Measurements from ENCODE around the gene TMEM52.

The TMEM52 gene

GRCh38 chr1:1918901-1919303, at the start of gene TMEM52:
TSS of gene TMEM52 (minus strand) at chr1:1919279. CDS start at chr1:1919265, 14 bp downstream.
- FAIRE-seq = no peak

DNA sequence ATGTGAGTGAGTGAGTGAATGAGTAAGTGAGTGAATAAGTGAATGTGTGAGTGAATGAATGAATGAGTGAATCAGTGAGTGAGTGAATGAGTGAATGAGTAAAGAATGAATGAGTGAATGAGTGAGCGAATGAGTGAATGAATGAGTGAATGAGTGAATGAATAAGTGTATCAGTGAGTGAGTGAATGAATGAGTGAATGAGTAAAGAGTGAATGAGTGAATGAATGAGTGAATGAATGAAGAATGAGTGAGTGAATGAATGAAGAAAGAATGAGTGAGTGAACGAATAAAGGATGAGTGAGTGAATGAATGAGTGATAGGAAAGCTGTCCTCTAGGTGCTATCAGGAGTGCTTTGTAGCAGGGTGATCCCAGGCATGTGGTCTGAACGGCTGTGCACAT, 48.8 kb upstream of the TMEM52 start:
- no peak for FAIRE-seq

DNA sequence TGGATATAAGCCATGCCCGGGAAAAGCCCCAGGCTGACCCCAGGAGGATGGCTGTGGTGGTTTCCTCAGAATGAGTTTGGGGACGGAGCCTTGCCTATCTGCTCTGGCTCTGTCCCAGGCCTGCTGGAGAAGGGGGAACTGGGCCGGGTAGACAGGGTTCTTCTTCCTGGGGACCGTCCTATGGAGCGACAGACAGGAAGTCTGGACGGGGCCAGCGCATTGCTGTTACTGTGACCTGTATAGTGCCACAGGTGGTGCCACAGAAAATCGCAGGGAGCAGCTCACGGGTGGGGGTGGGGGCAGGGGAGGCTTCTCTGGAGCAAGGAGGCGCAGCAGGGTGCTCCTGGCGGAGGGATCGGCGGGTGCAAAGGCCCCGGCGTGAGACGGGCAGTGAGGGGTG, 48.1 kb upstream of the TMEM52 start:
- FAIRE-seq = no peak

GRCh38 chr1:1966071-1966740, 47.1 kb upstream of the TMEM52 start:
- no peak for FAIRE-seq

DNA sequence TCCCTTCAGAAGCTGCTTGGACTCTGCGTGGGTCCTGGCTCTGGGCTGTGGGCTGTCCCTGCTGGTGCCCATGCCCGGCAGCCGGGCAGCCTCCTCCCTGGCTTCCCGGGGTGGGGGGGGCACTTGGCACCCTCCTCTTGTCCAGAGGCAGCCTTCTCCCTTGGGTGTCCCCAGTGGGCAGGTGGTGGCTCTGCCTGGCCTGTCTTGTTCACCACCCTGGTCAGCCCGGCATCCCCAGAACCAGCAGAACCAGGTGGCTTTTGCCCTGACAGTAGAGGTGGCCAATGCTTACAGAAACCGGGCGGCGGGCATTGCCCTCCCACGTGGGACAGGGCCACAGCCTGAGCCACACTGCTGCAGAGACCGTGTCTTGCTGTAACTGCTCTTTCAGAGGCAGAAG, 46.5 kb upstream of the TMEM52 start:
- FAIRE-seq = no peak

- no peak for FAIRE-seq
Observed at GRCh38 chr1:1964811-1965210, 45.7 kb upstream of the TMEM52 start.

GRCh38 chr1:1963570-1963969, 44.5 kb upstream of the TMEM52 start:
- FAIRE-seq = no peak

DNA sequence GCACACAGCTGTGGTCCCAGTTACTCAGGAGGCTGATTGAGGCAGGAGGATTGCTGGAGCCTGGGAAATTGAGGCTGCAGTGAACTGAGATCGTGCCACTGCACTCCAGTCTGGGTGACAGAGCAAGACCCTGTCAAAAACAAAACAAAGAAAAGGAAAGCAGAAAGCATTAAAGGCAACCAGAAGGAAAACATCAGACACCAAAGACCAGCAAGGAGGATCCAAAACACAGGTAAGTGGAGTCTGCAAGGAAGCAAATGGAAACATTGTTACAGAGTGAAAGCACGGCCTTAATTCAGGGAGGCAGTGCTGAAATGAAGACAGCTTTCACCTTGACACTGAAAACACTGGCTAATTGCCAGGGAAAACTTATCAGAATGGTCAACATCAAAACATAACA, 43.7 kb upstream of the TMEM52 start:
- FAIRE-seq = no peak

DNA sequence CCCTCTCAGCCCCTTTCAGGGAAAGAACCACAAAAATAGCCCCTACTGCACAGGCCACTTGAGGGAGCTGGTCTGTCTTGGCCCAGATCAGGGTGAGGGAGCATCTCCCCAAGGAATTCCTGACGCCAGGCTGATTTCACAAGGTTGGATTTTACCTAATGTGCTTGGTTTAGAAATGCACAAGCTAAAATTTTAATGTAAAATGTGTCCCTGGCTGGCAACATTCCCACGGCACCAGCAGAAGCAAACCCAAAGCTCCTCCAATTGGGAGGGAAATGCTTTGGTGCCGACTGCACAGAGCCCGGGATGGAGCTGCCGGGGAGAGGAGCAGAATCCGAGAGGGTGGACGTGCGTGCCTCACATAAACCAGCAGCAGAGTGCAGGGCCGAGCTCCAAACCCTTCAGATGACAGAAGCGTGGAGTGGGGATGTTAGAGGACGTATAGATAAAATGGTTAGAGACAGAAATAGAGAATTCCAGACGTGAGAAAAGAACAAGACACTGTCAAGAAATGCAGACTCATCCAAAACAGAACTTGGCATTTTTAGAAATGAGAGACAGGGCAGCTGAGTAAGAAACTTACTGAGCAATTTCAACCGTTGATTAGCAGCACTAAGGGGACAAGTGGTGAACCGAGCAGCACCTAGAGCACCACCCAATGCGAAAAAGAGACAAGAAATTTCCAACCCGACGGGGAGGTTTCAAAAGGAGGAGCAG, 41.6 kb upstream of the TMEM52 start:
- FAIRE-seq = no peak

DNA sequence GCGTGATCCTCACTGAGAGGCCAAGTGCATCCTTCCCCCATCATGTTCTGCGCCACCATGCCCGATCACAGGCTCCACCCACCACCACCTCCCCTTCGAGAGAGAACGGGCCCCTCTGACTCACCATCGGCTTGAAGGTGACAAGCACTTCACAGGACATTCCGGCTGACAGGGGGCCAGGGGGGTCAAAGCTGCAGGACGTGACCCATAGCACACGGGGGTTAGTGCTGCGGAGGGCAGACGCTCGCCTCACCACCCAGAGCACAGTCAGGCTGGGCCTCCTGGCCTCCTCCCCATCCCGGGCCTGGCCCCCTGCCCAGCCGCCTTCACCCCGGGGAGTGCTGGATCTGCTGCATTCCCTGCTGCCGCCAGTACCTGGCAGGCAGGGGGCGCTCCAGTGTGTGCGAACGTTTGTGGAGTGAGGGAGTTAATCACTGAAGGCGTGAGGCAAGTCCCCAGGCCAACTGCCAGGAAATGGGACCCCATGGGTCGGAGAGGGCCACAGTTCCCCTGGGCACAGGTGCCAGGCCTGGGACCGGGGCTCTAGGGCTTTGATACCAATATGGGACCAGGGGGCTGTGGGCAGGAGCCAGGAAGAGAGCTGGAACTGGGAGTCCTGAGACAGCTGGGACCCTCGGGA, 40.9 kb upstream of the TMEM52 start:
- FAIRE-seq = no peak

- no peak for FAIRE-seq
Observed at GRCh38 chr1:1959459-1959839, 40.4 kb upstream of the TMEM52 start.

DNA sequence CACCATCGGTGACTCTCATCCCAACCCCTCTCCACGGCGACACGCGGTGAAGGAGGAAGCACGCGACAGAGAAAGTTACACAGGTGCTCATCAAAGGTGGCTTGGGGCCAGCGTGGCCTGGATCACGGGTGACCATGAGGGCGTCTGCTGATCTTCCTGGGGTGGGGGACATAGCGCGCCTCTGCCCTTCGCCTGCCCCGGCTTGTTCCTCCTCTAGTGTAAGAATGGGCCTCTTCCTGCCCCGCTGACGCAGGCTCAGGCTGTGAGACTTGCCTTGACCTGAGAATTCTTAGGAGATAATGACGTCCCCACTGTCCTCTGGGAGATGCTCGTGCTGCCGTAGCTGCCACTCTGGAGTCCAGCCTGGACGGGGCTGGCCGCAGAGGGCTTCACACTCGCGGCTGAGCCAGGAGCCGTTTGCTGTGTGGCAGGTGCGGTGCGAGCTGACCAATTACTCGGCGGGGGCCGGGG, 39.0 kb upstream of the TMEM52 start:
- FAIRE-seq = no peak

DNA sequence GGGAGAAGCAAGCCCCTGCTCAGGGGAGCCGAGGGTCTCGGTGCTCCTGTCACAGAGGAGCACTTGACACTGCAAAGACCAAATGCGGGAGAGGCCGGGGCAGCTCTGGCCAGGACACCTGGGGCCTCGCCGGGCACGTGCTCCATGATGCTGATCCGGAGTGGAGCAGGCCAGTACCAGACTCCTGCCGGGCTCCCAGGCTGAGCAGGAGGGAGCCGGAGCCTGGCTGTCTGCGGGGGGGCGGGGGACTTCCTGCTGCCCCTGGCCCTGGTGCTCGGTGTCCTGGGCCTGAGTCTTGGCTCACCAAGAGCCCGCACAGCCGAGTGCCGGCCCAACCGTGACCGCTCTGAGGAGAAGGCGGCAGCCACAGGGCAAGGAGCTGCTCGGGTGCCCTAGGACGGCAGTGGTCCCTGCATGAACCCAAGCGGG, 38.5 kb upstream of the TMEM52 start:
- FAIRE-seq = no peak

DNA sequence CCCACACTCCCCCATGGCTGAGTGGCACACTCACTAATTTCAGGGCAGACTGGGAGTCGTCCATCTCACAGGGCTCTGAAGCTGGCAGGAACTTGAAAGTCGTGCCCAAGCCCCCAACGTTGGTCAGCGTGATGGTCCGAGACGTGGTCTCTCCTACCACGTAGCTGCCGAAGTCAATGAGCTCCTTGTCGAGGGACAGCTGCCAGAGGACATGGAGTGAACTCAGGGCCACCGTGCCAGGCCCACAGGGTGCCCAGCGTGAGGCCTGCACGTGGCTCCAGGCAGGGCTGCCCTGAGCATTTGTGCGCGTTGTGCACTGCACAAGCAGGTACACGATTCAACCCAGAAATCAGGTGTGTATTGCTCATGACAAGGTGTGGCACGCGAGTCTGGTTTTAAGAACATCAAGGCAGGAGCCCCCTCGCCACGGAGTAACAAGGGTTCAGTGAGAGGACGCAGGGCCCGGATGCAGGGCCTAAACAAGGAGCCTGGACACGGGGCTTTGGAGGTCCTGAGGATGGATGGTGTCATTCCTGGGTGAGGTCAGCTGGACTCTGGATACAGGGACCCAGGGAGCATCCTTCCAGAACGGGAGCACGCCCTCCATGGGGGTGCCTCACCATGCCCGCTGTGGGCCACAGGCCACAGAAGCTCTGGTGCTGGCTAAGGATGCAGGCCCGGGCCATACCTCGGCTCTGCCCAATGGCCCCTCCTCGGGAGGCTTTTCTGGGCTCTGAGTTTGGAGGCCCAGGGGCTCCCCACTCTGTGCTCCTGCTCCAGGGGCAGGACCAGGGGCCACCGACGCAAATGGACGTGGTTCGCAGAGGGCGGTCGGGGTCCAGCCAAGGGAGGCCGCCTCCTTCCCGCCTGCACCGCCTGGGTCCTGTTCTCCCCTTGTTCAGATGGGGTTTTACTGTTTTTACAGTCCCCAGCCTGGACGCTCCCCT, 37.8 kb upstream of the TMEM52 start:
- no peak for FAIRE-seq

DNA sequence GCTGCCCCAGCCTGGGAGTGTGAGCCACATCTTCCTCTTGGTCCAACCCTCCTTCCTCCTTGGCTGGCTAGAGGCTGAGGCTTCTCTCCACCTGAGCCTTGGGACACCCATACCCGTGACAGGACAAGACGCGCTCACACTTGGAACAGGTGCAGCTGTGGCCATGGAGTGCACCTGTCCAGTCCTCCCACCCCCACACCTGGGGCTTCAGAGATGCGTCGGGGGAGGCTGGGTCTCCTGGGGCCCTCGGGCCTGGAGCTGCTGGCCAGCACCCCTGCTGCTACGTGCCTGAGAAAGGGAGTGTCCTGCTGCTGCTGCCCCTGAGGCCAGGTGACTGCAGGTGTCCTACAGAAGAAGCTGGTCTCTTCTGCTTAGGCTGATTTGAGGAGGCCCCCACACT, 37.0 kb upstream of the TMEM52 start:
- no peak for FAIRE-seq

DNA sequence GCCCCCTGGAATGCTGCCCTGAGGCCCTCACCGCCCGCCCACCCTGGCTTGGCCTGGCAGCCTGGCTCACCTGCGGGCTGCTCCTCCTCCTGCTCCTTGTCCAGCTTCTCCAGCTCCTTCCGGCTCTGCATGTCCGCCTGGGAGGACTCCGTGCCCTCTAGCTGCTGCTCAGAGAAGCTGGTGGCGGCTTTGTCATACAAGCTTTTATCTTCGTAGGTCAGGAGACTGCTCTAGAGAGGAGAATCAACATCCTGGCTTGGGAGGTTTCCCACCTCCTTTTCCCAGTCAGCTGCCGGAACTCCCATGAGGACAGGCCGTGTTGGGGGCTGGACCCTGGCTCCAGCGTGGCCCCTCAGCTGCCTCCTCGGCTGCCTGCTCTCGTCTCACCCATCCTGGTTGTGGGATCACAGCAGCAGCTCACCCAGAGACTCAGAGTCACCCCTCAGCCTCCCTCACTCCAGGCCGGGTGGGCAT, 36.6 kb upstream of the TMEM52 start:
- no peak for FAIRE-seq

GRCh38 chr1:1954831-1955441, 35.9 kb upstream of the TMEM52 start:
- no peak for FAIRE-seq

DNA sequence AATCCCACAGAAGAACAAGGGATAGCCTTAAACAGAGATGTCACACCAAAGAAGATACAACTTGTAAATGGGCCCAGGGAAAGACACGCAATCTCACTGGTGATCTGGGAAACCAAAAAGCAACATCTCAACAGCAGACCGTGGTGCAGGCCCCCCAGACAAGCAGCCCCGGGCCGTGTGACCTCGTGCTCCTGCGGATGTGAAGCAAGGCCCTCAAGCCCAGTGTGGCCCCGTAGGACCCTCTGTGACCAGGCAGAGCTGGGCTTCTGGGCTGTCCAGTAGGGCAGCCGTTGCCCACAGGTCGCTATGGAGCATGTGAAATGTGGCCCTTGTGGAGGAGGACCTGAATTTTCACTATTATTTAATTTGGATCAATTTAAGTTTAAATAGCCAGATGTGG, 34.9 kb upstream of the TMEM52 start:
- FAIRE-seq = no peak

- no peak for FAIRE-seq
Observed at GRCh38 chr1:1950940-1951339, 31.9 kb upstream of the TMEM52 start.

DNA sequence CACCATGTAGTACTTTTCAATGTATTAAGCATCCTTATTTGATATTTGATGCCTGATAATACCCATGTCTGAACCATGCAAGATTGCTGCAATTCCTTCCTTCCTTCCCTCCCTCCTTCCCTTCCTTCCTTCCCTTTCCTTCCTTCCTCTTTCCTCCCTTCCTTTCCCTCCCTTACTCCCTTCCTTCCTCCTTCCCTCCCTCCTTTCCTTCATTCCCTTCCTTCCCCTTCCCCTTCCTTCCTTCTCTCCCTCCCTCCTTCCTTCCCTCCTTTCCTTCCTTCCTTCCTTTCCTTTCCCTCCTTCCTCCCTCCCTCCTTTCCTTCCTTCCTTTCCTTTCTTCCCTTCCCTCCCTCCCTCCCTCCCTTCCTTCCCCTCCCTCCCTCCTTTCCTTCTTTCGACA, 29.7 kb upstream of the TMEM52 start:
- no peak for FAIRE-seq

DNA sequence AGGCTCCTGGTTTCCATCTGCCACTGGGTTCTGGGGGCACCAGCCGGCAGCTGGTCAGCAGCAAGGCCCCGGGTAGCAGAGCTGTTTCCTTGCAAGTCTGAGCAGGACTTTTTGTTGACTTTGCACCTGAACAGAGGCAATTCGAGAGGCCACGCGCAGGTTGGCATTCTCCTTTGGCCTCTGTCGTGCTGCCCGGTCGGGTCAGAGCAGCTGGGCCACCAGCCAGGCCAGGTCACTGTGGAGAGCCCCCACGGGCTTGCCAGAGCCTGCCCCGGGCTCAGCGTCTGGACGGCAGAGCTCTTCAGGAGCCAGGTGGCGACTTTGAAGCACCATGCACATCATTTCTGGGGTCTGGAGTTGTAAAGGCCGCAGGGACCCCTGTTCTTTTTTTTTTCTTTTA, 28.4 kb upstream of the TMEM52 start:
- no peak for FAIRE-seq

DNA sequence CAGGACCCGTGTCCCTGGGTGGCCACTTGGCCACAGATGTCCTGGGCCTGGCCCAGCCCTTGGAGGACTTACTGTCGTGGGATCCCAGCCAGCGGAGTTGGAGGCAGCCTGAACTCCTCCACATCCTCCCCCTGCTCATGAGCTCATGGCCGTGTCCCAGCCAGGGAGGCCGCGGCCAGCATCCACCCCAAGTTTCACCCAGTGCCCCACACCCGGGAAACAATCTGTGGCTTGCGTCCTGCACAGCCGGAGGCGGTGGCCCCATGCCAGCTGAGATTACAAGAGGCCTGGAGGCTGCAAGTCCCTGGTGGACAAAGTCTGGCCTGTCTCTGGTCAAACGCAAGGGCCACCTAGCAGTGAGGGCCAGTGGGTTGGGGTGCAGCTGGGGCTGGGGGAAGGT, 27.5 kb upstream of the TMEM52 start:
- FAIRE-seq = no peak
